NCI-H187 (cell line): Measurements from ENCODE around the gene GPC6.
A peak's percentile ranks its signal among the peaks of the same experiment; 100 is the strongest.

Source experiments
- DNase-seq, 2 experiments: peaks; one replicate each; lab custom pipeline; 2025; lab: John Stamatoyannopoulos, UW

The GPC6 gene

GRCh38 chr13:94247890-94248289 is 1021.3 kb downstream of the GPC6 start:
- no peak for DNase-seq

- no peak for DNase-seq
These were observed 1022.0 kb downstream of the GPC6 start for GRCh38 chr13:94248454-94249228.

GRCh38 chr13:94249512-94249911 is 1022.9 kb downstream of the GPC6 start:
- no peak for DNase-seq

- DNase-seq = no peak
These were observed 1025.4 kb downstream of the GPC6 start for GRCh38 chr13:94251831-94252608.

GRCh38 chr13:94254737-94255136 is 1028.1 kb downstream of the GPC6 start:
- no peak for DNase-seq

GRCh38 chr13:94256721-94257120 is 1030.1 kb downstream of the GPC6 start:
- no peak for DNase-seq

GRCh38 chr13:94259984-94260383 is 1033.4 kb downstream of the GPC6 start:
- DNase-seq = no peak

GRCh38 chr13:94261163-94261562 is 1034.6 kb downstream of the GPC6 start:
- DNase-seq = no peak

GRCh38 chr13:94263038-94263437 is 1036.4 kb downstream of the GPC6 start:
- DNase-seq = no peak

GRCh38 chr13:94267581-94268366 is 1041.2 kb downstream of the GPC6 start:
- peak in 1 of 2 experiments; percentile 10 for DNase-seq

GRCh38 chr13:94268661-94269060 is 1042.1 kb downstream of the GPC6 start:
- no peak for DNase-seq

- DNase-seq = no peak
These were observed 1043.0 kb downstream of the GPC6 start for GRCh38 chr13:94269557-94269956.

GRCh38 chr13:94270556-94270955 is 1043.9 kb downstream of the GPC6 start:
- no peak for DNase-seq

- DNase-seq = no peak
These were observed 1045.4 kb downstream of the GPC6 start for GRCh38 chr13:94272038-94272437.

- no peak for DNase-seq
These were observed 1053.7 kb downstream of the GPC6 start for GRCh38 chr13:94280349-94280748.

- DNase-seq = no peak
These were observed 1054.2 kb downstream of the GPC6 start for GRCh38 chr13:94280845-94281244.

GRCh38 chr13:94286581-94286980 is 1060.0 kb downstream of the GPC6 start:
- no peak for DNase-seq

GRCh38 chr13:94291631-94292322 is 1065.2 kb downstream of the GPC6 start:
- DNase-seq = no peak

- no peak for DNase-seq
These were observed 1065.7 kb downstream of the GPC6 start for GRCh38 chr13:94292323-94292640.

- no peak for DNase-seq
These were observed 1069.9 kb downstream of the GPC6 start for GRCh38 chr13:94296471-94296870.

- DNase-seq = no peak
These were observed 1071.7 kb downstream of the GPC6 start for GRCh38 chr13:94298346-94298745.

GRCh38 chr13:94300401-94300800 is 1073.8 kb downstream of the GPC6 start:
- DNase-seq = no peak
